Measurements from ENCODE around the gene MMP25.
A peak's percentile ranks its signal among the peaks of the same experiment; 100 is the strongest.
"Not testable (repeated sequence)": the region's sequence is repeated elsewhere in the genome, so short reads cannot be mapped to it uniquely, and the experiment has no call there.

Gene MMP25

GRCh38 chr16:3056336-3057180 is 10.2 kb downstream of the MMP25 start:
- DNase-seq (ENCODE audit: low read depth in 2 of 2), result no peak

- DNase-seq (ENCODE audit: low read depth in 2 of 2), result no peak
Measured at GRCh38 chr16:3057181-3058138, 11.1 kb downstream of the MMP25 start.

GRCh38 chr16:3058139-3059030 is 12.0 kb downstream of the MMP25 start:
- no peak for DNase-seq (ENCODE audit: low read depth in 2 of 2)

GRCh38 chr16:3059041-3059722 is 12.8 kb downstream of the MMP25 start:
- peak; percentile 85 to 89 for DNase-seq (ENCODE audit: low read depth in 2 of 2)

GRCh38 chr16:3059723-3060242 is 13.4 kb downstream of the MMP25 start:
- DNase-seq (ENCODE audit: low read depth in 2 of 2), result no peak

GRCh38 chr16:3060339-3061127 is 14.2 kb downstream of the MMP25 start:
- DNase-seq (ENCODE audit: low read depth in 2 of 2), result no peak

GRCh38 chr16:3062553-3062952 is 16.2 kb downstream of the MMP25 start:
- DNase-seq (ENCODE audit: low read depth in 2 of 2), result no peak

GRCh38 chr16:3063625-3064386 is 17.4 kb downstream of the MMP25 start:
- DNase-seq (ENCODE audit: low read depth in 2 of 2), result no peak

- DNase-seq (ENCODE audit: low read depth in 2 of 2), result peak in 1 of 2 donors; percentile 71
Measured at GRCh38 chr16:3065069-3065741, 18.8 kb downstream of the MMP25 start, which contains the start of gene IL32. Gene IL32 (plus strand): TSS chr16:3065640. CDS start chr16:3065812, 172 bp downstream.

GRCh38 chr16:3065742-3066439 is 19.5 kb downstream of the MMP25 start:
- no peak for DNase-seq (ENCODE audit: low read depth in 2 of 2)

GRCh38 chr16:3066440-3066748 is 20.0 kb downstream of the MMP25 start:
- DNase-seq (ENCODE audit: low read depth in 2 of 2), result no peak

GRCh38 chr16:3068487-3068886 is 22.1 kb downstream of the MMP25 start:
- no peak for DNase-seq (ENCODE audit: low read depth in 2 of 2)

- not testable (repeated sequence) for DNase-seq (ENCODE audit: low read depth in 2 of 2)
Measured at GRCh38 chr16:3069146-3069545, 22.8 kb downstream of the MMP25 start.

- DNase-seq (ENCODE audit: low read depth in 2 of 2), result no peak
Measured at GRCh38 chr16:3070608-3071111, 24.3 kb downstream of the MMP25 start.

GRCh38 chr16:3071655-3072054 is 25.3 kb downstream of the MMP25 start:
- no peak for DNase-seq (ENCODE audit: low read depth in 2 of 2)

- DNase-seq (ENCODE audit: low read depth in 2 of 2), result not testable (repeated sequence)
Measured at GRCh38 chr16:3072148-3072547, 25.8 kb downstream of the MMP25 start.

- DNase-seq (ENCODE audit: low read depth in 2 of 2), result not testable (repeated sequence)
Measured at GRCh38 chr16:3072576-3073263, 26.4 kb downstream of the MMP25 start.

Measured in stimulated activated CD8-positive, alpha-beta memory T cell treated with anti-CD3 and anti-CD28 coated beads, Interleukin-2, amount 100 ng/mL, for 48 hours (primary cell).